ENCODE results near the gene CCDC34. TPM values are rescaled to one million over a fixed set of nuclear protein-coding genes. Genes with fewer than 3 reads are reported as not detected.

The CCDC34 gene
- total RNA-seq, 1 donor from 2014 or later = 4.5 TPM

DNA sequence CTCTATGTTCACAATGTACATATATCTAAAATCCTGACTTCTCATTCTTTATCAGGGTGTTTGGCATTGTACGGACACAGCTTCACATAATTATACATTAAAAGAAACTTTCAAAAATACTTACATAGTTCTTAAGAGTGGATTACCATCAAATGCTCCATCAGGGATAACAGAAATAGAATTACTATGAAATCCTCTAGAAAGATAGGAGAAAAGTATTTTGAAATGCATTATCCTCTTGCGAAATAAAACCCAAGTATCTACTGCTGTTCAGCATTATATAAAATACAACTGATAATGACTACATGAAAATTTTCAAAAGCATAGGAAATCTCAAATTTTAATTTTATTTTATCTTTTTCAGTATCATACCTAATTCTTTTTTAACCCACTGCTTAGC is 17.8 kb upstream of the CCDC34 start:
- no peak for DNase-seq
- H3K27ac ChIP-seq = no peak overlapping the region
- no peaks in the 10 kb centered on the region for H3K9me3 ChIP-seq
- no peaks in the 10 kb centered on the region for H3K36me3 ChIP-seq
- no peak overlapping the region for H3K4me3 ChIP-seq
- ATAC-seq = no peak
- H3K4me1 ChIP-seq = no peaks in the 10 kb centered on the region
- no peaks in the 10 kb centered on the region for H3K27me3 ChIP-seq (ENCODE audit: low read depth)
- intact Hi-C loops (cut with DNase I) = no loop called here
- TF ChIP-seq, protein P1, sequence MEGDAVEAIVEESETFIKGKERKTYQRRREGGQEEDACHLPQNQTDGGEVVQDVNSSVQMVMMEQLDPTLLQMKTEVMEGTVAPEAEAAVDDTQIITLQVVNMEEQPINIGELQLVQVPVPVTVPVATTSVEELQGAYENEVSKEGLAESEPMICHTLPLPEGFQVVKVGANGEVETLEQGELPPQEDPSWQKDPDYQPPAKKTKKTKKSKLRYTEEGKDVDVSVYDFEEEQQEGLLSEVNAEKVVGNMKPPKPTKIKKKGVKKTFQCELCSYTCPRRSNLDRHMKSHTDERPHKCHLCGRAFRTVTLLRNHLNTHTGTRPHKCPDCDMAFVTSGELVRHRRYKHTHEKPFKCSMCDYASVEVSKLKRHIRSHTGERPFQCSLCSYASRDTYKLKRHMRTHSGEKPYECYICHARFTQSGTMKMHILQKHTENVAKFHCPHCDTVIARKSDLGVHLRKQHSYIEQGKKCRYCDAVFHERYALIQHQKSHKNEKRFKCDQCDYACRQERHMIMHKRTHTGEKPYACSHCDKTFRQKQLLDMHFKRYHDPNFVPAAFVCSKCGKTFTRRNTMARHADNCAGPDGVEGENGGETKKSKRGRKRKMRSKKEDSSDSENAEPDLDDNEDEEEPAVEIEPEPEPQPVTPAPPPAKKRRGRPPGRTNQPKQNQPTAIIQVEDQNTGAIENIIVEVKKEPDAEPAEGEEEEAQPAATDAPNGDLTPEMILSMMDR (IDR thresholded peaks at IDR 0.05) = no peak

DNA sequence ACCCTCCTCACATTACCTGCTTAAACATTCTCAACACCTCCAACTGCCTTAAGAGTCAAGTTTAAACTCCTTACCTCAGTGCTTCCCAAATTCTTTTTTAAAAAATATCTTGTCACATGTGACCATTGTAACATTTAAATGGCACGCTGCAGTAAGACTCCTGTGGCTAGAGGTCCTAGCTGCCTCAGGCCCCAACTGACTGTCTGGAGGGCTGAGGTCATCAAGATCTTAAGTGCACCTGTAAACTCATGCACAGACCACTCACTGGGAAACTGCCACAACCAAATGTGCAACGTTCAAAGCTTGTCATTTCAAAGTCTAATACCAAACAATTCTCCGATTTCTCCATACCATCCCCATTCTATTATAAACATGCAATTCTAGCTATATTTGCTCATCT is 16.4 kb upstream of the CCDC34 start:
- no peak overlapping the region for H3K27ac ChIP-seq
- no peak for ATAC-seq
- no peaks in the 10 kb centered on the region for H3K36me3 ChIP-seq
- H3K27me3 ChIP-seq (ENCODE audit: low read depth) = no peaks in the 10 kb centered on the region
- no peaks in the 10 kb centered on the region for H3K4me1 ChIP-seq
- no peak overlapping the region for H3K4me3 ChIP-seq
- TF ChIP-seq, protein P1 (IDR thresholded peaks at IDR 0.05) = no peak
- no peaks in the 10 kb centered on the region for H3K9me3 ChIP-seq
- intact Hi-C loops (cut with DNase I) = no loop called here
- no peak for DNase-seq

DNA sequence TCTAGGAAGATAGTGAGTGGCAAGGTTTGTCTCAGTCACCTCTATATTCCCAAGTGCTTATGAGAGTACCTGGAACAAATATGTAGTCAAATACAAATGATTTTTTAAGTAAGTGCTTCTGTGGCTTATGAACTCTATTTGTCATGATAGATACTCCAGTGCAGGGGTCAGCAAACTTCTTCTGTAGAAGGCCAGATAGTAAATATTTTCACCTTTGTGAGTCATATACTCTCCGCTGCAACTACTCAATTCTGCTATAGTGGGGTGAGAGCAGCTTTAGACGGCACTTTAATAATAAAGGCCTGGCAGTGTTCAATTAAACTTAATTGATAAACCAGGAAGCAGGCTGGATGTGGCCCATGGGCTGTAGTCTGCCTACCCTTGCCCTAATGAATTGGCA is 12.4 kb upstream of the CCDC34 start:
- DNase-seq (no peak), ATAC-seq (no peak)
- Histone ChIP-seq H3K4me3 (no peak overlapping the region), H3K4me1 (no peaks in the 10 kb centered on the region), H3K27me3 (ENCODE audit: low read depth) (no peaks in the 10 kb centered on the region), H3K9me3 (no peaks in the 10 kb centered on the region), H3K36me3 (no peaks in the 10 kb centered on the region), H3K27ac (no peak overlapping the region)
- intact Hi-C loops (cut with DNase I) = no loop called here
- TF ChIP-seq, protein P1 (IDR thresholded peaks at IDR 0.05) = no peak

DNA sequence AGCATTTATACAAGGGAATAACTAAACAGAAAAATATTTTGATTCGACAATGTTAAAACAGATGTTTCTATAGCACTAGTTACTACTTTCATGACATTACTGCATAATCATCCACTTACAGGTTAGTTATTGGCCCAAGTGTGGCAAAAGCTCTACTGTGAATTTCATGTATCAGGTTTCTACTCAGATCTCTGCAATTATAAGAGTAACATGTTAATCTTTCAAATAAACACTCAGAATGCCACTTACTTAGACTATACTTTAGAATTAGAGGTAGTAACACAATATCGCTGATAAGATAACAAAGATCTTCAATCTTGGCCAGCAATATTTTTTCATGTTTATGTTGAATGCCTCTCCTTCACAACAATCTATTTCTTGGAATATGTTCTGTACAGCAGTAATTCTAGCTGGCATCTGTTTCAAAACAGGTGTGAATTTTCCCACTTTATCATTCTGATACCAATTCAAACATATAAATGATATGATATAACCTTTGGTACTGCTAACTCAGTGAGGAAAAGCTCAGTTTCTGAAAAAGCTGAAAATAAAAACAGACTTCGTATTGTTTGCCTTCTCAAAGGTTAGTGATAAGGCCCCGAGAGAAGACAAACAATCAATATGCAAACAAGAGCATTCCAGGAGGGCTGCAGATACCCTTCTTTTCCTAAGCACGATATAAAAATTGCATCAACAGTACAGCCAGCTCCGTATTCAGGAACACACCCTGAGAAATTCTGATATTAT is 11.0 kb upstream of the CCDC34 start:
- Histone ChIP-seq H3K27ac (no peak overlapping the region), H3K4me1 (no peaks in the 10 kb centered on the region), H3K4me3 (no peak overlapping the region), H3K9me3 (no peaks in the 10 kb centered on the region), H3K27me3 (ENCODE audit: low read depth) (no peaks in the 10 kb centered on the region), H3K36me3 (no peaks in the 10 kb centered on the region)
- ATAC-seq (no peak), DNase-seq (no peak)
- TF ChIP-seq, protein P1 (IDR thresholded peaks at IDR 0.05) = no peak
- intact Hi-C loops (cut with DNase I) = no loop called here

DNA sequence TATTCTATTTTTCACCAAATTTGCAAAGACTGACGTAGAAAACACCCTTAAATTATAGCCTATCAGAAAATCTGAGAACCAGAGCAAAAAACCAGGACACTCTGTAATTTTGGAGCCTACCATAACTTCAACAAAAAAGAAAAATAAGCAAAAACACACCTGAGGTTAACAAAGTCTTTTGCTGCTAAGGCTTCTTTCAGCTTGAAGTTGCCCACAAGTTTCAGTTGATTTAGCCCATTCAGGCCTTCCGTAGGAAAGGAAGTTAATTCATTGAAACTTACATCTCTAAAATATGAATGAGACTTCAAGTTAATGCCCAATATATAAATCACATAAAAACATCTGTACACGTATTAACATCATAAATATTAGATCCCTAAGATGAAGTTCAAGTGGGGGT is 10.4 kb upstream of the CCDC34 start:
- Histone ChIP-seq H3K27ac (no peak overlapping the region), H3K4me1 (no peaks in the 10 kb centered on the region)

More for the DNA sequence above, 10.4 kb upstream of the CCDC34 start:
- H3K9me3 ChIP-seq = no peaks in the 10 kb centered on the region
- TF ChIP-seq, protein P1 (IDR thresholded peaks at IDR 0.05) = no peak
- DNase-seq (no peak), ATAC-seq (no peak)
- no peaks in the 10 kb centered on the region for H3K27me3 ChIP-seq (ENCODE audit: low read depth)
- H3K36me3 ChIP-seq = no peaks in the 10 kb centered on the region
- intact Hi-C loops (cut with DNase I) = no loop called here
- H3K4me3 ChIP-seq = no peak overlapping the region

Data from lower lobe of right lung (tissue), 2 donors.